Measurements from ENCODE around the gene ME1. TPM values are rescaled to one million over a fixed set of nuclear protein-coding genes. Genes with fewer than 3 reads are reported as not detected.
A peak's percentile ranks its signal among the peaks of the same experiment; 100 is the strongest.
"Not testable (repeated sequence)": the region's sequence is repeated elsewhere in the genome, so short reads cannot be mapped to it uniquely, and the experiment has no call there.

Gene ME1
- polyA plus RNA-seq, 1 donor from 2014 or later = not detected

- H3K27me3 Mint-ChIP-seq, H3K4me3 Mint-ChIP-seq, H3K27ac Mint-ChIP-seq, H3K4me1 Mint-ChIP-seq, H3K36me3 Mint-ChIP-seq, H3K9me3 Mint-ChIP-seq: not testable (repeated sequence)
These were observed 19.2 kb upstream of the ME1 start for GRCh38 chr6:83450015-83450414.

- H3K4me3 Mint-ChIP-seq, H3K36me3 Mint-ChIP-seq, H3K9me3 Mint-ChIP-seq, H3K4me1 Mint-ChIP-seq, H3K27me3 Mint-ChIP-seq, H3K27ac Mint-ChIP-seq: not testable (repeated sequence)
These were observed 13.3 kb upstream of the ME1 start for GRCh38 chr6:83444086-83444699.

GRCh38 chr6:83443516-83443915, 12.7 kb upstream of the ME1 start:
- H3K36me3 Mint-ChIP-seq = no peaks in the 10 kb centered on the region
- peaks cover 0 to 1% (median 0%) of the 10 kb centered on the region in 3 donors for H3K4me1 Mint-ChIP-seq
- no peak overlapping the region for H3K4me3 Mint-ChIP-seq
- peaks cover 0 to 1% (median 0%) of the 10 kb centered on the region in 3 donors for H3K9me3 Mint-ChIP-seq
- H3K27me3 Mint-ChIP-seq = no peaks in the 10 kb centered on the region
- no peak overlapping the region for H3K27ac Mint-ChIP-seq

DNA sequence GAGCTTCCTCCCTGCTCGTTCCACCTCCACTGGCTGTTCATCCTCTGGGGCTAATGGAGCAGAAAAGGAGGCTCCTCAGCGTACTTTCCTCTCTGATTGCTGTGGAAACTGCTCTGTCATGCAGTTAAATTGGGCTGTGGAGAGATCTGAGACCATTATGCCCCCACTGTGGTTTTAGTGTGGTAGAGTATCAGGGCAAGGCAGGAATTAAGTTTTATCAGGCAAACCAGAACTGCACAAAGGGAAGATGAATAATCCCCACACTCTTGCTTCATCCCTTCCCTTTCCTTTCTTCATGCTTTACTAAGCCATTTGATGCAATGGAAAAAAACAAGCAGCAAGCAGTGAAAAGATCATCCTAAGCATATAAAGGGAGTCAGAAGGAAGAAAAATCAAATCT, 11.9 kb upstream of the ME1 start:
- Mint-ChIP-seq H3K27ac (no peak overlapping the region), H3K27me3 (no peaks in the 10 kb centered on the region), H3K9me3 (peaks cover 0 to 1% (median 0%) of the 10 kb centered on the region in 3 donors), H3K4me1 (peaks cover 0 to 1% (median 0%) of the 10 kb centered on the region in 3 donors), H3K36me3 (no peaks in the 10 kb centered on the region), H3K4me3 (no peak overlapping the region)

DNA sequence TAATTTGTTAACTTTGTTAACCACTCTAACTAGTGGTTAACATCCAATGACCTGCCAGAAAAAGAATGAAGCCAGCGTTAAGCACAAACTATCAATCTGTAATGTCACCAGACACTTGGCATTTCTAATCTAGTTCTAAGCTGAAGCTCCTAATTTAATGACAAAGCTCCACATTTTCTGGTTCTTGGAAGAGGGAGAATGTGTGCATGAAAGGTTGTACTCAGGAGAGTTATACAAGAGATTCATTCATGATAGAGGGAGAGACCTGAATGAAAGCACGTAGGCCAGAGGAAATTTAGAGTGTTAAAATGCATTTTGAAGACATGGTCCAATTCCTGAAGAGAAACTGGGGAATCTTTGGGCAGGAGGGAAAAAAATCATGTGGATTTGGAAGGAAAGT, 8.3 kb upstream of the ME1 start:
- H3K36me3 Mint-ChIP-seq = no peaks in the 10 kb centered on the region
- H3K4me3 Mint-ChIP-seq = peak overlapping the region in 1 of 4 donors; percentile 1
- H3K27me3 Mint-ChIP-seq = no peaks in the 10 kb centered on the region
- H3K4me1 Mint-ChIP-seq = no peaks in the 10 kb centered on the region
- no peaks in the 10 kb centered on the region for H3K9me3 Mint-ChIP-seq
- no peak overlapping the region for H3K27ac Mint-ChIP-seq

GRCh38 chr6:83436674-83437073, 5.8 kb upstream of the ME1 start:
- Mint-ChIP-seq H3K4me3 (no peak overlapping the region), H3K27ac (no peak overlapping the region), H3K4me1 (no peaks in the 10 kb centered on the region), H3K9me3 (no peaks in the 10 kb centered on the region), H3K27me3 (peaks cover 3% of the 10 kb centered on the region), H3K36me3 (no peaks in the 10 kb centered on the region)

GRCh38 chr6:83433177-83433576, 2.3 kb upstream of the ME1 start:
- no peaks in the 10 kb centered on the region for H3K36me3 Mint-ChIP-seq

GRCh38 chr6:83432636-83433035, 1.8 kb upstream of the ME1 start:
- H3K27ac Mint-ChIP-seq = no peak overlapping the region
- no peaks in the 10 kb centered on the region for H3K9me3 Mint-ChIP-seq
- H3K36me3 Mint-ChIP-seq = no peaks in the 10 kb centered on the region
- H3K4me3 Mint-ChIP-seq = no peak overlapping the region
- H3K4me1 Mint-ChIP-seq = no peaks in the 10 kb centered on the region
- H3K27me3 Mint-ChIP-seq = peaks cover 22% of the 10 kb centered on the region

More at GRCh38 chr6:83433177-83433576, 2.3 kb upstream of the ME1 start:
- Mint-ChIP-seq H3K27me3 (peaks cover 22% of the 10 kb centered on the region), H3K4me1 (no peaks in the 10 kb centered on the region), H3K9me3 (no peaks in the 10 kb centered on the region), H3K4me3 (no peak overlapping the region), H3K27ac (no peak overlapping the region)

GRCh38 chr6:83431545-83432155, 799 bp upstream of the ME1 start:
- H3K27ac Mint-ChIP-seq = peak overlapping the region in 1 of 3 donors; percentile 57
- H3K4me3 Mint-ChIP-seq = no peak overlapping the region
- no peaks in the 10 kb centered on the region for H3K9me3 Mint-ChIP-seq
- H3K36me3 Mint-ChIP-seq = no peaks in the 10 kb centered on the region
- H3K27me3 Mint-ChIP-seq = peaks cover 22% of the 10 kb centered on the region
- no peaks in the 10 kb centered on the region for H3K4me1 Mint-ChIP-seq

GRCh38 chr6:83429857-83430610, 817 bp downstream of the ME1 start:
- H3K4me3 Mint-ChIP-seq = no peak overlapping the region
- H3K4me1 Mint-ChIP-seq = no peaks in the 10 kb centered on the region
- peaks cover 0 to 8% (median 3%) of the 10 kb centered on the region in 3 donors for H3K9me3 Mint-ChIP-seq
- no peaks in the 10 kb centered on the region for H3K36me3 Mint-ChIP-seq
- H3K27me3 Mint-ChIP-seq = peaks cover 22% of the 10 kb centered on the region
- H3K27ac Mint-ChIP-seq = no peak overlapping the region

DNA sequence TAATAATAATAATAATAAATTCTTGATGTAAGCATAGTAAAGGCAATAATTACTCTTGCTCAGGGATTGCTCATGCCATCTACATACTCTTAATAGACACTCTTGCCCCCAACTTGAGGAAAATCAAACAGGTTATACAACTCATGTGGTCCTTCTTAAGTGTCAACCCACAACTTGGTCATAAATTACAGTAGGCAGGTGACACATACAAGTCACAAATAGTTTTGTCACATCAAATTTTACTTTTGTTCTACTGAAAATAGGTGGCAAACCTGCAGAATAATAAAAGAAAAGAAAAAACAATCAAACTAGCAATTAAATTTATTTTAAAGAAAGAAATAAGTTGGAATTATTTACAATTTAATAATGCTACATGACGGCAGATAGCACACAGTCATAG, 1.6 kb downstream of the ME1 start:
- H3K27ac Mint-ChIP-seq = no peak overlapping the region
- no peaks in the 10 kb centered on the region for H3K4me1 Mint-ChIP-seq
- no peaks in the 10 kb centered on the region for H3K36me3 Mint-ChIP-seq
- peaks cover 22% of the 10 kb centered on the region for H3K27me3 Mint-ChIP-seq
- H3K4me3 Mint-ChIP-seq = no peak overlapping the region
- H3K9me3 Mint-ChIP-seq = peaks cover 2 to 11% (median 5%) of the 10 kb centered on the region in 3 donors

GRCh38 chr6:83424392-83425018, 6.3 kb downstream of the ME1 start:
- no peak overlapping the region for H3K4me3 Mint-ChIP-seq
- H3K27ac Mint-ChIP-seq = peak overlapping the region in 1 of 3 donors; percentile 71
- peaks cover 4% of the 10 kb centered on the region for H3K27me3 Mint-ChIP-seq
- H3K36me3 Mint-ChIP-seq = no peaks in the 10 kb centered on the region
- H3K9me3 Mint-ChIP-seq = peaks cover 2 to 12% (median 8%) of the 10 kb centered on the region in 3 donors
- no peaks in the 10 kb centered on the region for H3K4me1 Mint-ChIP-seq

DNA sequence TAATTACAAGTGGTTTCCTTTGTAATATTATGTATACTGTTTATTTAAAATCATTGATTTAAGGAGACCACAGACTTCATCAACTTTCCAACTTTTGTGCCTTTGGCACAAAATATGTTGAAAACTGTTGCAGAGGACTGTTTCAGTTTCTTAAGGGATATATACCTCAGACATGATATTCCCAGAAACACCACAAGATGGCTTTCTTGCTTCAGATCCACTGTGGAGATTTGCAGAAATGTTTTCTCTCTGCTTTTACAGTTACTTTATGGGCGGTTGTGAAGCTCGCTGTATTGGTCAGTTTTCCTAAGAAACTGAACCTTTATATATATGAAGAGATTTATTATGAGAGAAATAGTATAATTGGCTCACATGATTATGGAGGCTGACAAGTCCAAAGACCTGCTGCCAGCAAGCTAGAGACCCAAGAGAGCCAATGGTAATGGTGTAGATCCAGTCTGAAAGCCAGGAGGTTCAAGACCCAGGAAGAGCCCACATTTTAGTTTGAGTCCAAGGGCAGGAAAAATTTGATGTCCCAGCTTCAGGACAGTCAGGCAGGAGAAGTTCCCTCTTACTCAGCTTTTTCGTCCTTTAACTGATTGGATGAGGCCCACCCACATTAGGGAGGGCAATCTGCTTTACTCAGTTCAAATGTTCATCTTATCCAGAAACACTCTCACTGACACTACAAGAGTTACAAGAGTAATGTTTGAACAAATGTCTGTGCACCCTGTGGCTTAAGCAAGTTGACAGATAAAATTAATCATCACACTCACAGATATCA, 12.8 kb downstream of the ME1 start:
- Mint-ChIP-seq H3K9me3 (peaks cover 0 to 3% (median 3%) of the 10 kb centered on the region in 3 donors), H3K4me1 (no peaks in the 10 kb centered on the region), H3K4me3 (no peak overlapping the region), H3K27ac (no peak overlapping the region), H3K36me3 (no peaks in the 10 kb centered on the region), H3K27me3 (no peaks in the 10 kb centered on the region)

DNA sequence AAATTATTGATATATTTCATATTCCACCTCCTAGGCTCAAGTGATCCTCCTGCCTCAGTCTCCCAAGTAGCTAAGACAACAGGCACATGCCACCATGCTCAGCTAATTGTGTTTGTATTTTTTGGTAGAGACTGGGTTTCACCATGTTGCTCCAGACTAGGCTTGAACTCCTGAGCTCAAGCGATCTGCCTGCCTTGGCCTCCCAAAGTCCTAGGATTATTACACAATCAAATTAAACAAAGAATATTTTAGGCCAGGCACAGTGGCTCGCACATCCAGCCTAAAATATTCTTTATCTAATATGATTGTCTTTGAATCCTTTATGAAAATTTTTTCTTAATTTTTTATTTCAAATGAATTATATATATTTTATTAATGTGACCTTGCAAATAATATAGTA, 17.8 kb downstream of the ME1 start:
- H3K36me3 Mint-ChIP-seq = no peaks in the 10 kb centered on the region
- no peaks in the 10 kb centered on the region for H3K27me3 Mint-ChIP-seq
- no peaks in the 10 kb centered on the region for H3K4me1 Mint-ChIP-seq
- H3K27ac Mint-ChIP-seq = no peak overlapping the region
- H3K9me3 Mint-ChIP-seq = no peaks in the 10 kb centered on the region
- H3K4me3 Mint-ChIP-seq = no peak overlapping the region

DNA sequence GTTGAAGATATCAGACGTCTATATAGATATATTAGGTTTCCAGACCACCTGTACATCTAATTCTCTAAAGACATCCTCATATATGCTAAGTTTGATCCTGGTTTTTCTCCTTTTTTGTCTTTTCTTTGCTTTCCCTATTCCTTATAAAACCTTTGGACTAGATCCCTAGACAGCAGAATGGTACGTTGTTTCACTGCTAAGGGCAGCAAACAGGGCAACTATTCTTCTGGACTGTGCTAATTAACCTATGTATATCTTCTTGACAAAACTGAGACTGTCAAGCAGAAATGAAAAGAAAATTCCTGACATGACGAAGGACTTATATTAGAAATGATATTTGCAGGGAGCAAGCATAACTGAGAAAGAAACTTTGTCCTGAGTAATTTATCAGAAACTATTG, 19.1 kb downstream of the ME1 start:
- no peak overlapping the region for H3K27ac Mint-ChIP-seq
- H3K4me3 Mint-ChIP-seq = no peak overlapping the region
- no peaks in the 10 kb centered on the region for H3K27me3 Mint-ChIP-seq
- H3K4me1 Mint-ChIP-seq = no peaks in the 10 kb centered on the region
- H3K9me3 Mint-ChIP-seq = no peaks in the 10 kb centered on the region
- no peaks in the 10 kb centered on the region for H3K36me3 Mint-ChIP-seq
